Left lung (tissue), 10 donors: ENCODE data around the gene LYSMD2. TPM values are rescaled to one million over a fixed set of nuclear protein-coding genes. Genes with fewer than 3 reads are reported as not detected.

Experiments
- ATAC-seq: fragments of 200-7000 bp; cut with Tn5 transposase; one replicate; pipeline ENCODE4 v1.9.1; 2020; ENCODE audit warnings: moderate library complexity
- DNase-seq, 4 donors: peaks; one replicate each; pipeline ENCODE4 v3.0.0-alpha.2; 2013 to 2020
- H3K27ac ChIP-seq, 2 donors: fragments of 200-600 bp; sonication (generic) in 1 of 2; one replicate each; pipeline versions ENCODE4 v1.5.0 to v1.8.0; 2020 to 2021
- H3K27me3 ChIP-seq, 2 donors: fragments of 200-600 bp; sonication (generic) in 1 of 2; one replicate each; pipeline versions ENCODE4 v1.5.0 to v1.8.0; 2020 to 2021
- H3K36me3 ChIP-seq, 2 donors: fragments of 200-600 bp; sonication (generic) in 1 of 2; one replicate each; pipeline versions ENCODE4 v1.5.0 to v1.8.0; 2020 to 2021
- H3K4me1 ChIP-seq, 2 donors: fragments of 200-600 bp; one replicate each; pipeline ENCODE4 v1.8.0; 2021
- H3K4me3 ChIP-seq, 2 donors: fragments of 200-600 bp; sonication (generic) in 1 of 2; one replicate each; pipeline versions ENCODE4 v1.5.0 to v1.8.0; 2020 to 2021; ENCODE audit warnings: mild to moderate bottlenecking in 1 of 2
- H3K9me3 ChIP-seq, 2 donors: fragments of 200-600 bp; sonication (generic) in 1 of 2; one replicate each; pipeline versions ENCODE4 v1.5.0 to v1.8.0; 2020 to 2021
- CTCF ChIP-seq, 2 donors: fragments of 200-600 bp; sonication (generic) in 1 of 2; IDR thresholded peaks; one replicate each; pipeline versions ENCODE4 v1.5.0 to v1.8.0; 2021; ENCODE audit warnings: antibody characterized with exemption in 2 of 2
- intact Hi-C, 2 donors: fragments of 100-400 bp; cut with DNase I; formaldehyde crosslinking; loops; one replicate each; pipeline versions ENCODE4 v1.11.2 to v1.14.2; 2022
- polyA plus RNA-seq, 6 donors: library from polyadenylated mRNA; unstranded; fragments of 120-200 nt; gene quantifications; one replicate each; pipeline ENCODE4 v1.2.1, GENCODE V29; 2013; ENCODE audit not compliant: insufficient read length in 6 of 6
- total RNA-seq, 2 donors: library from RNA; stranded (reverse); fragmentation: NEBNext Ultra II Directional; extraction: Animal tissue kit (Norgen Biotek cat#: 25700); gene quantifications; one replicate each; pipeline ENCODE4 v1.2.1, GENCODE V29; 2021
- donor health status: DM: no; HTN: yes; CAD: no.
- donor health status: DM: no; HTN: no; CAD: no.

Gene LYSMD2
- total and polyA plus RNA-seq, 8 donors = 5.2 to 19.6 (median 6.0) TPM

GRCh38 chr15:51714911-51715310, 22.5 kb downstream of the LYSMD2 start:
- H3K4me1 ChIP-seq = no peaks in the 10 kb centered on the region
- no peaks in the 10 kb centered on the region for H3K36me3 ChIP-seq
- intact Hi-C loops = no loop called here
- no peaks in the 10 kb centered on the region for H3K27me3 ChIP-seq
- no peak overlapping the region for H3K27ac ChIP-seq
- ATAC-seq (no peak), DNase-seq (no peak)
- no peak for TF ChIP-seq CTCF (IDR thresholded peaks at IDR 0.05)
- H3K4me3 ChIP-seq = no peak overlapping the region
- no peaks in the 10 kb centered on the region for H3K9me3 ChIP-seq

- DNase-seq (no peak), ATAC-seq (no peak)
- Histone ChIP-seq H3K36me3 (no peaks in the 10 kb centered on the region), H3K4me3 (no peak overlapping the region), H3K9me3 (no peaks in the 10 kb centered on the region), H3K27me3 (no peaks in the 10 kb centered on the region), H3K4me1 (no peaks in the 10 kb centered on the region), H3K27ac (no peak overlapping the region)
- no peak for TF ChIP-seq CTCF (IDR thresholded peaks at IDR 0.05)
- intact Hi-C loops = no loop called here
These were observed 23.3 kb downstream of the LYSMD2 start for GRCh38 chr15:51714162-51714561.

- Histone ChIP-seq H3K4me1 (no peaks in the 10 kb centered on the region), H3K4me3 (no peak overlapping the region), H3K36me3 (no peaks in the 10 kb centered on the region), H3K27ac (no peak overlapping the region), H3K27me3 (no peaks in the 10 kb centered on the region), H3K9me3 (no peaks in the 10 kb centered on the region)
- TF ChIP-seq CTCF (IDR thresholded peaks at IDR 0.05) = no peak
- intact Hi-C loops = no loop called here
- ATAC-seq (no peak), DNase-seq (no peak)
These were observed 28.4 kb downstream of the LYSMD2 start for GRCh38 chr15:51709031-51709430.

GRCh38 chr15:51708013-51708412, 29.4 kb downstream of the LYSMD2 start:
- Histone ChIP-seq H3K4me3 (no peak overlapping the region), H3K27ac (no peak overlapping the region), H3K4me1 (no peaks in the 10 kb centered on the region), H3K9me3 (no peaks in the 10 kb centered on the region), H3K27me3 (no peaks in the 10 kb centered on the region), H3K36me3 (no peaks in the 10 kb centered on the region)
- intact Hi-C loops = no loop called here
- DNase-seq (peak in 2 of 4 donors; percentile 19 to 52), ATAC-seq (no peak)
- no peak for TF ChIP-seq CTCF (IDR thresholded peaks at IDR 0.05)

GRCh38 chr15:51706926-51707608, 30.4 kb downstream of the LYSMD2 start:
- Histone ChIP-seq H3K9me3 (no peaks in the 10 kb centered on the region), H3K27ac (no peak overlapping the region), H3K36me3 (no peaks in the 10 kb centered on the region), H3K4me1 (no peaks in the 10 kb centered on the region), H3K4me3 (no peak overlapping the region), H3K27me3 (no peaks in the 10 kb centered on the region)
- ATAC-seq (no peak), DNase-seq (no peak)
- no peak for TF ChIP-seq CTCF (IDR thresholded peaks at IDR 0.05)
- intact Hi-C loops = no loop called here
